Measurements from ENCODE around the gene PAX5. TPM values are rescaled to one million over a fixed set of nuclear protein-coding genes. Genes with fewer than 3 reads are reported as not detected.

Gene PAX5
- total and polyA plus RNA-seq, 2 donors (not counting 1 experiment from before 2014, with no cell fraction given): not detected

- Histone ChIP-seq H4K20me1 (ENCODE audit: control insufficient read depth, extremely low read depth, insufficient read depth, low read length) (no peaks in the 10 kb centered on the region), H3K79me2 (ENCODE audit: control insufficient read depth, insufficient read depth, low read length) (no peaks in the 10 kb centered on the region), H3K27me3 (ENCODE audit: control insufficient read depth, insufficient read depth, low read length) (no peaks in the 10 kb centered on the region), H3K9ac (ENCODE audit: insufficient read depth, low read length) (no peak overlapping the region), H3K9me3 (ENCODE audit: control insufficient read depth, insufficient read depth, low read depth, low read length) (no peaks in the 10 kb centered on the region), H3K27ac (ENCODE audit: insufficient read depth, low read length) (no peak overlapping the region), H3K4me3 (replicated peaks in 1 of 4; ENCODE audit: control extremely low read depth in 1 of 4, insufficient read depth in 1 of 4, low read depth in 3 of 4, low read length in 4 of 4) (no peak overlapping the region), H3K36me3 (ENCODE audit: control insufficient read depth, insufficient read depth, low read length) (no peaks in the 10 kb centered on the region), H3K4me2 (ENCODE audit: extremely low read depth, insufficient read depth, low read length) (no peak overlapping the region), H3K4me1 (ENCODE audit: control insufficient read depth, extremely low read depth, insufficient read depth, low read length) (no peaks in the 10 kb centered on the region), H2AFZ (ENCODE audit: low read length) (no peak overlapping the region)
- DNase-seq (ENCODE audit: low read depth in 2 of 2): no peak
- no peak for TF ChIP-seq EZH2 (IDR thresholded peaks at IDR 0.05; ENCODE audit: low read length, missing control alignments)
- TF ChIP-seq, protein P1, sequence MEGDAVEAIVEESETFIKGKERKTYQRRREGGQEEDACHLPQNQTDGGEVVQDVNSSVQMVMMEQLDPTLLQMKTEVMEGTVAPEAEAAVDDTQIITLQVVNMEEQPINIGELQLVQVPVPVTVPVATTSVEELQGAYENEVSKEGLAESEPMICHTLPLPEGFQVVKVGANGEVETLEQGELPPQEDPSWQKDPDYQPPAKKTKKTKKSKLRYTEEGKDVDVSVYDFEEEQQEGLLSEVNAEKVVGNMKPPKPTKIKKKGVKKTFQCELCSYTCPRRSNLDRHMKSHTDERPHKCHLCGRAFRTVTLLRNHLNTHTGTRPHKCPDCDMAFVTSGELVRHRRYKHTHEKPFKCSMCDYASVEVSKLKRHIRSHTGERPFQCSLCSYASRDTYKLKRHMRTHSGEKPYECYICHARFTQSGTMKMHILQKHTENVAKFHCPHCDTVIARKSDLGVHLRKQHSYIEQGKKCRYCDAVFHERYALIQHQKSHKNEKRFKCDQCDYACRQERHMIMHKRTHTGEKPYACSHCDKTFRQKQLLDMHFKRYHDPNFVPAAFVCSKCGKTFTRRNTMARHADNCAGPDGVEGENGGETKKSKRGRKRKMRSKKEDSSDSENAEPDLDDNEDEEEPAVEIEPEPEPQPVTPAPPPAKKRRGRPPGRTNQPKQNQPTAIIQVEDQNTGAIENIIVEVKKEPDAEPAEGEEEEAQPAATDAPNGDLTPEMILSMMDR (conservative IDR thresholded peaks at IDR 0.05 in 1 of 2, IDR thresholded peaks at IDR 0.05 in 1 of 2; ENCODE audit: low read depth in 1 of 2, low read length in 2 of 2): no peak
Observed at GRCh38 chr9:36934478-36935065, 99.5 kb downstream of the PAX5 start.

DNA sequence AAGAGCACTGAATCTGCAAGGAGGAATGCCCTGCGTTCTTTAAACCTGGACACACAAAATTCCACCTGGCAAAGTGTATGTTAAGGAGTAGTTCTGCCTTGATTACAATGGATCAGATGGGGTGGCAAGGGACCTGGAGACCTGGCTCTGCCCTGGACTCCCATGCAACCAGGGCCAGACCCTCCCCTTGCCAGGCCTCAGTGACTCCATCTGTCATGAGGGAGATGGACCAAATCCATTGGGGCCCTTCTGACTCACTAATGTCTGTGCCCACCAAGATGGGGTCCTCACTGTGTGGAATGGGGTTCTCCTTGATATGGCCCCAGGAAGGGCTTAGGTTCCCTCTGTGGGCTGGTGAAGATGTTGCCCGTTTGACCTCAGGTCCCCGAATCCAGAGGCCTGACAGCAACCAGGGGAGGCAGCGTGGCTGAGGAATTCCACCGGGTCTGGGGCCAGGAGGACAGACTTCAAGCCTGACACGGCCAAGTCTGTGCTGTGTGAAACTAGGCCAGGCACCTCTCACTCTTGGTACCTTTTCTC is 100.3 kb downstream of the PAX5 start:
- H3K27me3 ChIP-seq (ENCODE audit: control insufficient read depth, insufficient read depth, low read length): no peaks in the 10 kb centered on the region
- no peak overlapping the region for H3K9ac ChIP-seq (ENCODE audit: insufficient read depth, low read length)
- H3K36me3 ChIP-seq (ENCODE audit: control insufficient read depth, insufficient read depth, low read length): no peaks in the 10 kb centered on the region
- no peak overlapping the region for H3K4me2 ChIP-seq (ENCODE audit: extremely low read depth, insufficient read depth, low read length)
- no peaks in the 10 kb centered on the region for H3K9me3 ChIP-seq (ENCODE audit: control insufficient read depth, insufficient read depth, low read depth, low read length)
- TF ChIP-seq EZH2 (IDR thresholded peaks at IDR 0.05; ENCODE audit: low read length, missing control alignments): no peak
- TF ChIP-seq, protein P1 (conservative IDR thresholded peaks at IDR 0.05 in 1 of 2, IDR thresholded peaks at IDR 0.05 in 1 of 2; ENCODE audit: low read depth in 1 of 2, low read length in 2 of 2): no peak
- DNase-seq (ENCODE audit: low read depth in 2 of 2): no peak
- no peak overlapping the region for H3K4me3 ChIP-seq (replicated peaks in 1 of 4; ENCODE audit: control extremely low read depth in 1 of 4, insufficient read depth in 1 of 4, low read depth in 3 of 4, low read length in 4 of 4)
- no peak overlapping the region for H2AFZ ChIP-seq (ENCODE audit: low read length)
- H3K4me1 ChIP-seq (ENCODE audit: control insufficient read depth, extremely low read depth, insufficient read depth, low read length): no peaks in the 10 kb centered on the region
- no peaks in the 10 kb centered on the region for H3K79me2 ChIP-seq (ENCODE audit: control insufficient read depth, insufficient read depth, low read length)
- H3K27ac ChIP-seq (ENCODE audit: insufficient read depth, low read length): no peak overlapping the region
- H4K20me1 ChIP-seq (ENCODE audit: control insufficient read depth, extremely low read depth, insufficient read depth, low read length): no peaks in the 10 kb centered on the region

GRCh38 chr9:36932198-36932597 is 101.9 kb downstream of the PAX5 start:
- H3K4me3 ChIP-seq (replicated peaks in 1 of 4; ENCODE audit: control extremely low read depth in 1 of 4, insufficient read depth in 1 of 4, low read depth in 3 of 4, low read length in 4 of 4): no peak overlapping the region
- TF ChIP-seq EZH2 (IDR thresholded peaks at IDR 0.05; ENCODE audit: low read length, missing control alignments): no peak
- TF ChIP-seq, protein P1 (conservative IDR thresholded peaks at IDR 0.05 in 1 of 2, IDR thresholded peaks at IDR 0.05 in 1 of 2; ENCODE audit: low read depth in 1 of 2, low read length in 2 of 2): no peak
- H3K79me2 ChIP-seq (ENCODE audit: control insufficient read depth, insufficient read depth, low read length): no peaks in the 10 kb centered on the region
- H3K36me3 ChIP-seq (ENCODE audit: control insufficient read depth, insufficient read depth, low read length): no peaks in the 10 kb centered on the region
- no peaks in the 10 kb centered on the region for H3K4me1 ChIP-seq (ENCODE audit: control insufficient read depth, extremely low read depth, insufficient read depth, low read length)
- H4K20me1 ChIP-seq (ENCODE audit: control insufficient read depth, extremely low read depth, insufficient read depth, low read length): no peaks in the 10 kb centered on the region
- no peak overlapping the region for H3K9ac ChIP-seq (ENCODE audit: insufficient read depth, low read length)
- peaks cover 6% of the 10 kb centered on the region for H3K27me3 ChIP-seq (ENCODE audit: control insufficient read depth, insufficient read depth, low read length)
- no peak overlapping the region for H2AFZ ChIP-seq (ENCODE audit: low read length)
- H3K27ac ChIP-seq (ENCODE audit: insufficient read depth, low read length): no peak overlapping the region
- H3K9me3 ChIP-seq (ENCODE audit: control insufficient read depth, insufficient read depth, low read depth, low read length): no peaks in the 10 kb centered on the region
- DNase-seq (ENCODE audit: low read depth in 2 of 2): no peak
- no peak overlapping the region for H3K4me2 ChIP-seq (ENCODE audit: extremely low read depth, insufficient read depth, low read length)
